ENCODE data around the gene BPIFB3.

BPIFB3 gene

DNA sequence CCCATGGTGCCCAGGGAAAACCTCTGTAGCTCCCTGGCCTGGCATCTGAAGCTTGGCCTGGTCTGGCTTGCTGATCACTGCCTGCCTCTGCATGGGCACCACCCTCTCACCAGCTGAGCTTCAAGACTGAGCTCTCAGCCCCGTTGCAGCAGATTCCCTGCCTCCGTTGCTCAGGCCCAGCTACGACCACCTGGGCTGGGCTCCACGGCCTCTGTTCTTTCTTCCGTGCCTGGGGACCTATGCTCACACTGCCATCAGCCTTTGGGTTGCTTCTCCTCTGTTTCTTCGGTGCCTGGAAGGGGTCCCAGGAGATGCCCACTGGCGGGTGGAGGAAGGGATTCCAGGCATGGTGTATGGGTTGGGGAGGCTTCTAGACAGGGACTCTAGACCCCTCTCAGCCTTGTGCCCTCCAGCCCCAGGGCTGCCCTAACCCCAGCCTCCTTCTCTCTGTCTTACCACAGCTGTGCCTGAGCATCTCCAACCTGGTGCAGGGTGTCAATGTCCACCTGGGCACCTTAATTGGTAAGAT, 37.1 kb upstream of the BPIFB3 start:
- no peak for DNase-seq

DNA sequence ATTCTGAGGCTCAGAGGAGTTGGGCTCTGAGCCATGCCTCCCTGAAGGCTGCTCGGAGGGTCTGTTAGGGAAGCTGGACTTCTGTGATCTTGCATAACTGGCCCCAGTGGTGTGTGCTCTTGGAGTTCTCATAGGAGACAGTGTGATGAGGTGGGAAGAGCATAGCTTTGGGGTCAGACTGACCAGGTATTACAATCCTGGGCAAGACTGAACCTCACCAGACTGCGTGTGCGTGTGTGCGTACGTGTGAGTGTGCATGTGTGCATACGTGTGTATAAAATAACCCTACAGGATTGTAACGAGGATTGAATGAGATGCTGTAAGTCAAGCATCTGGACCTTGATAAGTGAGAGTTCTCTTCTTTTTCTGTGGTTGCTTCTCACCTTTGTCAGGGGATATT, 36.2 kb upstream of the BPIFB3 start:
- no peak for DNase-seq

DNA sequence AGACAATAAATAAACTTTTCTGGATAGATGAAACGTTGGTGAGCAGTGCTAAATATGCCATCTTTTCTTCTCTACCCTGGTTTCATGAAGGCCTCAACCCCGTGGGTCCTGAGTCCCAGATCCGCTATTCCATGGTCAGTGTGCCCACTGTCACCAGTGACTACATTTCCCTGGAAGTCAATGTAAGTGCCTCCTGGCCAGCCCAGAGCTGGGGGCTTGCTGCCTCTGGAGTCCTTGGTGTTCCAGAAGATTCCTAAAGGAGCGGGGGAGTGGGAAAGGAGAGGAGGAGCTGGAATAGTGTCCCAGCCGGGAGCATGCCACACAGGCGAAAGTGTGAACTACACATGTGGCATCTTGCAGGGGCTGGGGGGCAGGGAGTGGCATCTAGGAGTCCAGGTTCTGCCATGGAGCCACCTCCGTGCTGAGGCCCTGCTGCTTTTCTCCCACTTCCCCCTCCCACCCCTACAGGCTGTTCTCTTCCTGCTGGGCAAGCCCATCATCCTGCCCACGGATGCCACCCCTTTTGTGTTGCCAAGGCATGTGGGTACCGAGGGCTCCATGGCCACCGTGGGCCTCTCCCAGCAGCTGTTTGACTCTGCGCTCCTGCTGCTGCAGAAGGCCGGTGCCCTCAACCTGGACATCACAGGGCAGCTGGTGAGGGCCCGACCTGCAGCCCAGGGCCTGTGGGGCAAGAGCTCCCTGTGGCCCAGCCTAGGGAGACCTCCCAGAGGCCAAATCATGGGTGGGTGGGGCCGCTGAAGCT, 35.4 kb upstream of the BPIFB3 start:
- no peak for DNase-seq

DNA sequence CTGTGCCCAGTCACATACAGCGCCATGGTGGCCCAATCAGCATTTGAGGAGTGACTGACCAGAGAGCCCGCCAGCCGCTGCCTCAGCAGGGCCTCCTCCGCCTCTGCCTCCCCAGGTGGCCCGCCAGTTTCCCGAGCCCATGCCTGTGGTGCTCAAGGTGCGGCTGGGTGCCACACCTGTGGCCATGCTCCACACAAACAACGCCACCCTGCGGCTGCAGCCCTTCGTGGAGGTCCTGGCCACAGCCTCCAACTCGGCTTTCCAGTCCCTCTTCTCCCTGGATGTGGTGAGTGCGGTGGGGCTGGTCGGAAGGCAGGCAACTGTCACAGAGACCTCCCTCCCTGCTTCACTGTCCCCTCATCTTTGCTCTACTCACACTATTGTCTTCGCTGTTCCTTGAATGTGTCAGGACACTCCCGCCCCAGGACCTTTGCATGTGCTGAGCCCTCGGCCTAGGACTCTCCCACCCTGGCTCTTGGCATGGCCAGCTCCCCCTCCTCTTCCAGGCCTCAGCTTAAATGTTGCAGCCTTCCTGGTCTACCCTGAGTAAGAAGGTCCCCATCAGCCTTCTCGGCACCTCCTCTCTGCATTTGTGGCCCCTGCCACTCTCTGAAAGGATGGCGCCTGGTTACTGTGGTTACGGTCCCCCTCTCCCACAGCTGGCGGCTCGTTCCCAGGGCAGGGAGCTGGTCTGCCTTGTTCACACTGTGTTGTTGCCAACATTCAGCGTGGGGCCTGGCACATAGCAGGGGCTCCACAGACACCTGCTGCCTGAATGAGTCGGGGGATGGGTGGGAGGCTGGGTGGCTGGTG, 34.0 kb upstream of the BPIFB3 start:
- no peak for DNase-seq

DNA sequence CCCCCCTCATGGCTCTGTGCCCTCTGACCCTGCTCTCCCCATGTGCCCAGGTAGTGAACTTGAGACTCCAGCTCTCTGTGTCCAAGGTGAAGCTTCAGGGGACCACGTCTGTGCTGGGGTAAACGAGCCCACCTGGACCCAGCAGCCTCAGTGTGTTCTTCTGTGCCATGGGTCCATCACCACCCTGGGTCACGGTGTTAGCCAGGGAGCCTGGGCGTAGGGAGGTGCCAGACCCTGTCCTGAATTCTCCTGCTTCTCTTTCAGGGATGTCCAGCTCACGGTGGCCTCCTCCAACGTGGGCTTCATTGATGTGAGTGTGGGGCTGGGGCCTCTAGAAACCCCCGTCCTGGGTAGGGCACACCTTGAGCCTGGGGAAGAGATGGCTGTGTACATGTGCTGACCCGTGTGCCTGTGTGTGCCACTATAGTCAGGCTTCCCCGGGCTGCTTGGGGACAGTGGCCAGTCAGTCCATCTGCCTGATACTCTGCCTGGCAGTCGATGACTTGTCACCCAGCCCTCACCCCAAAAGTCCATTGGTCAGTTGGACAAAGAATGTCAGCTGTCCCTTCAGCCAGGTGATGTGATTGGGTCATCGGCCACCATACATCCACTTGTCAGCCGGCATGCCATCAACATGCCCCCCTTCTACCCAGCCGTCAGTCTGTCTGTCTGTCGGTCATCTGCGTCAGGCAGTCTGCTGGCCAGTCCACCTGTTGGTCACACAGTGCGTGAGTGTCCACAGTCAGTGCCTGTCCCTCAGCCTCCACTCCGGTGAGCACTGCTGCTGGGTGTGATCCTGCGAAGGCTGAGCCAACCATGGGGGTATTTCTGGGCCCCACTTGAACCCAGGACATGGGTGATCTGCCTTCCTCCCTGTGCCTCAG, 33.2 kb upstream of the BPIFB3 start:
- DNase-seq: no peak

DNA sequence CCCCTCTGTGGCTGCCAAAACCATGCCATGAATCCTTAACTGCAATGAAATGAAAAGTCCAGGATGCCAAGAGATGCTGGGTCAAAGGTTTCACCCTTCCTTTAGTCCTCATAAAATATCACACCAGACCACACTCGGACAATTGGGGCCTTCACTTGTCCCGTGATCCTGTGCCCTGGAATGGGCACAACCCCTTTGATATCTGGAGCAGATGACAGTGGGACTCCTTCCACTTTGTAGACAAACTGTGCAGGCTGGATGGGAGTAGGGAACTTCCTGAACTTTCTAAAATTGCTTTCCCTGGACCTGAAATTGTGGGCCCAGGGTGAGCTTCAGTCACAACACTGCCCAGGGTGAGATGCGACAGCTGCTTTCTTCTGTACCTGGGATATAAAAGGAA, 31.8 kb upstream of the BPIFB3 start:
- no peak for DNase-seq

DNA sequence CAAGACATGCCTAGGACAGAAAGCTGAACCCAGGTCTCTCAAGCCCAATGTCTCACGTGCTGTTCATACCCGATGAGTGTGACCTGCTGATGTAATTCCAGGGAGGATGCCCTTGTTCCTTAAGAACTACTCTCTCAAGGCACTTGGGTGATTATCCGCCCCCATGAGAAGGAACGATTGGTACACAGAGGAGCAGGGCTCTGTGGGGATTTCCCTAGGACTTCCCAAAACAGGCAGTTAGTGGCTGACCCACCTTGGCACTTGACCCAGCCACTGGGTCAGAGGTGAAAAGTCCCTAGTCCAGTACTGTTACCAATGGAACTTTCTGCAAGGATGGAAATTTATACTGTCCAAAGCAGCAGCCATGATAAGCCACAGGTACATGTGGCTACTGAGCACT, 31.4 kb upstream of the BPIFB3 start:
- DNase-seq: no peak

DNA sequence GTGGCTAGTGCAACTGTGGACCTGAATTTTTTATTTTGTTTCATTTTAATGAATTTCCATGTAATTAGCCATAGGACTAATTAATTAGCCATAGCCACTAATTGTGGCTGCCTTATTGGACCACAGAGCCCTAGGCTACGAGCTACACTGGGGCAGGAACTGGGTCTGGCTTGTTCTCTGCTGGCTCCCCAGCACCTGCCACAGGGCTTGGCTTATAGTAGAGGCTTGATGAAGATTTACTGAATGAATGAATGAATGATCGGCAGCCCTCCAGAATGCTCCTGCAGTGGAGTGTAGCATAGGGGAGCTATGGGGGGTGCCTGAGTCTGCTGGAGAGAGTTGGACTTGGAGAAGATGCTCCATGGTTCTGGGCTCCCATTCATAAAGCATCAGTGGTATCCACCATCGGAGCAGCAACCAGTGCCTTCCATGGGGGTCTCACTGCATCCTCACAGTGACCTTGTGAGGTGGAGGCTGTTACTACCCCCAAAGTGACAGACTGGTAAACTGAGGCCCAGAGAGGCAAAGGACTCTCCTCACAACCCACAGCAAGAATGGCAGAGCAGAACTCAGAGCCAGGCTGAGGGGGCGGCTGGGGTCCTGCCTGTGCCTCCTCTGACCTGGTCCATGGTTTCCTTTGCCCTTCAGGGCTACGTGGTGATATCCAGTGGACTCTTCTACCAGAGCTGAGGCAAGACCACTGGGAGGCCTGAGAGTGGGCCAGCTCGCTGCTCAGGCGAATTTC, 30.8 kb upstream of the BPIFB3 start:
- DNase-seq: no peak

DNA sequence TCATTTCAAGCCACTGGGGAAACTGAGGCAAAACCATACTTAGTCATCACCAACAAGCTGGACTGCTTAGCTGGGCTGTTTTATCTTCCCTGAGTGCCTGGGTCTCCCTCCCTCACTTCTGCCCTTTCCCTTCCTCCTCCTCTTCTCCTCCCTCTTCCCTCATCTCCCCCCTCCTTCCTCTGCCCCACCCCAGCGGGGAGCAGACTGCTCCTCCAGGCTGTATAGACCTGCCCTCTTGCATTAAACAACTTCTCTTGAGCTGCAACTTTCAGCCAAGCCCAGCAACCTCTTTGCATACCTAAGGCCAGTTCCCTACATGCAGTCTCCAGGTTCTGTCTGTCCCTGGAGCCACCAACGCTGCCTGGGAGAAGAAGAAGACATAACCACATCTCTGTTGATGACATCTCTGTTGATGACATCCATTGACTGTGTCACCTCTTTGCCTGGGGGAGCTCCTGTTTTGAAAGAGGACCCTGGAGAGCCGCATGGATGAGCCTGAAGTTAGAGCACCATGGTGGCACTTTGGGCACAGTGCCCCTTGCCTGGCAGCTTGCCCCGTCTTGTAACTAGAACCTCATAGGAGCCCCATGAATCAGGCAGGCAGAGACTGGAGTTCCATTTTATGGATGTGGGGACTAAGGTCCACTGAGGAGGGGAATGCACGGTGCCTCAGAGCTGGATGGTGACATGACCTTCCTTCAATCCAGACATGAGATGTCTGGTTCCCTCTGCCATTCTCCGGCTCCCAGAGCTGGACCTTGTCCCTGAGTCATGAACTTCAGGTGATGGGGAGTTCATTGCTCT, 30.1 kb upstream of the BPIFB3 start:
- no peak for DNase-seq

DNA sequence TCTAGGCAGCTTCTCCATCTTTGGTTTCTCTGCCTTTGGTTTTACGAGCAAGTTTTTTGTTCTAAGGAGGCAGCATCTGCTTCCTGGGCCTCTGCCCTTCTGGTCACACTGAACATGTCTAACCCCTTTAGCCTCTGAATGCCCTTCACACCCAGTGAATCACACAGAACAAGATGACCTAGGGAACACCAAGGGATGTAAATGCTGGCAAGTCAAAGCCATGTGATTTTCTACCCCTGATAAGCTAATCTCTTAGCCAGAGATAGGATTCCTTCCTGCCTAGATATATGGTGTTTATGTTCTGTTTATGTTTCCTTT, 29.5 kb upstream of the BPIFB3 start:
- DNase-seq: no peak

DNA sequence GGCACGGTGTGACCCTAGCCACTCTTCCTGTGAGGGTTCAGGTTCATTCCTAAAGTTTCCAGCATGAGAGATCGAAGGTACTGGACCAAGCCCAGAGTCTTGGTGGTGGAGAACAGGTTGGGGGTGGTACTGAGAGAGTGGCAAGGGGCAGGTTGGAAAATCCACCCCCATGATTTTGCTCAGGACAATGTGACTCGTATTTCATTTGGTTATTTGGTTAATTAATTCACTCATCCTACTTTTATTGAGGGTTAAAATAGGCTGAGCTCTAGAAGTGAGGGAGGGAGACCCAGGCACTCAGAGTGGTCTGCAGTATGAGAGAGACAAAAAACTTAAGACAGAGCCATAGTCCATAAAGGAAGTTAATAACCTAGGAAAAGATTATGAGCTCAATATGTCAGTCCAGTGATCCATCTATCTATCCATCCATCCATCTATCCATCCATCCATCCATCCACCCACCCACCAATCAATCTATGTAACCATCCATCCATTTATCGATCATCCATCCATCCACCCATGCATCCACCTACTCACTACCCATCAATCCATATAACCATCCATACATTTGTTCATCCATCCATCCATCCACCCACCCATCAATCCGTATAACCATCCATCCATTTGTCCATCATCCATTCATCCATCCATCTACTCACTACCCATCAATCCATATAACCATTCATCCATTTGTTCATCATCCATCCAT, 28.9 kb upstream of the BPIFB3 start:
- DNase-seq: no peak

DNA sequence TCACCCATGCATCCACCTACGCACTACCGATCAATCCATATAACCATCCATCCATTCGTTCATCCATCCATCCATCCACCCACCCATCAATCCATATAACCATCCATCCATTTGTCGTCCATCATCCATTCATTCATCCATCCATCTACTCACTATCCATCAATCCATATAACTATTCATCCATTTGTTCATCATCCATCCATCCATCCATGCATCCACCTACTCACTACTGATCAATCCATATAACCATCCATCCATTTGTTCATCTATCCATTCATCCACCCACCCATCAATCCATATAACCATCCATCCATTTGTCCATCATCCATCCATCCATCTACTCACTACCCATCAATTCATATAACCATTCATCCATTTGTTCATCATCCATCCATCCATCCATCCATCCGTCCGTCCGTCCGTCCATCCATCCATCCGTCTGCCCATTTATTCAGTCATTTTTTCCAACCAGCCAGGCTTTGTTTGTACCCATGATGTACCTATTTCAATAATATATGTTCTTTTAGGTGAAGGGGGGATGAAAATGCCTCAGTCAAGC, 28.3 kb upstream of the BPIFB3 start:
- no peak for DNase-seq

DNA sequence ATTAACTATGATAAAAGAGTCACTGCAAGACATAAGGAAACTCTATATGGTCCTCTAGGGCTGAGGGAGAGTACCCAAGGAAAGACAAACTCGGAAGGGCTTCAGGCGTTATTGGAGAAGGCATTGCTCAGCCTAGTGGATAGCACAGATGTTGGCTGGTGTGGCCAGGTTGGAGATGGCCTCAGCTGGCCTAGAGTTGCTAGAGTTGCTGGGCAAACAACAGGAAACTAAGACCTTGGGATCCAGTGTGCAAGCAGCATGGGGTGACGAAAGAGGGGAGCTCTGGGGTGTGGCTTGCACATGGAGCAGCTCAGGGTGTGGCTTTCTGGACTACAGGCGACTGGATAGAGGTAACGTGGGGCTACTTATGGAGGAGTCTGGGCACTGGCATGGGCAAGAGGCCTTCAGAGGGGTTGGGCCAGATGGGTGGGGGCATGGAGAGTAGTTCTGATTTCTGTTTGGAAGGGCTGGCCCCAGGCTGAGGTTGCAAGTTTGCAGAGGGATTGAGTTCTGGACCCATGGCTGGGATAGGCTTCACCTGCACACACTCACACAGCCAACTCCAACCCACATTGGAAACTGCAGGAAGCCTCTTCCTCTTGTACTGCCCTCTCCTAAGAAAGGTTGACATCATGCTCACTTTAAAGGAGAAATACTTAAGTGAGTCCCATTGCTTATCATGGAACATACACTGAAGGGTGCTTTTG, 27.5 kb upstream of the BPIFB3 start:
- DNase-seq: no peak

DNA sequence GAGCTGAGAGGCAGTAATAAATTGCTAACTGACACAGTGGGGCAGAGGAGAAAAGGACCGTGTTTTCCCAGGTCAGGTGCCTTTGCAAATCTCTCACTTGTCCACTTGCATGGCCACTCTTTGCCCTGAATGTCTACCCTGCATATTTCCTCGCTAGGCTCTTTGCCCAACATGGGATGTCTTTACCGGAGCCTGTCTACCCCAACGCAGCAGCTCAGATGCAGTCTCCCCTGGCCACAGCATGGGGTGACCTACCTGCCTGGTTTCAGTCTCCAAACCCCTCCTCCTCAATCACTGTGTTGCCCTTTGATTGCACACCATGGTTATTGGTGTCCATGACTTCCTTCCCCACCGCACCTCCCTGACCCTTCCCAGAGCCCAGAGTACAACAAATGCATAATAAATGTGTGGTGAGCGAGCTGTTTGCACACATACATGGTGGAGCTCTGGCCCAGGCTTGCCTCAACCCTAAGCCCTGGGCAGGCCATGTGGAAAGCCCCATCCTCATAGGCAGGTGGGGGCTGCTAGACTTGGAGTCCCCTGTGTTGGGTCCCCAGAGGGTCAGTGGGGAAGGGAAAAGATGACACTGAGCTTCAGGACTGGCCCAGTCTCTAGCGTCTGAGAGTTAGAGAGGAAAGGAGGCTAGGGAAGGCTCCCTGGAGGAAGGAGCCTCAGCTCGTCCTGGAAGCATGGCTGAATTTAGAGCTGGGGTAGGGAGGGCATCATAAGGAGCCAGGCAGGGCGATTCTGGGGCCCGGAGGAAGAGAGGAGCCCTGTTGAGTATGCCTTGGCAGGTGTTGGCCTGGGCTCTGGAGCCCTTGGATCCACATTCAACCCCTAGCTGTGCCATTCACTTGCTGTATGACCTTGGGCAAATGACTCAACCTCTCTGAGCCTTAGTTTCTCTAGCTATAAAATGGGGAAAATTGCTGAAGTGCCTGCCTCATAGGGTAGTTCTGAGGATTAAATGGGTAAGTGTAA, 26.6 kb upstream of the BPIFB3 start:
- DNase-seq: no peak

DNA sequence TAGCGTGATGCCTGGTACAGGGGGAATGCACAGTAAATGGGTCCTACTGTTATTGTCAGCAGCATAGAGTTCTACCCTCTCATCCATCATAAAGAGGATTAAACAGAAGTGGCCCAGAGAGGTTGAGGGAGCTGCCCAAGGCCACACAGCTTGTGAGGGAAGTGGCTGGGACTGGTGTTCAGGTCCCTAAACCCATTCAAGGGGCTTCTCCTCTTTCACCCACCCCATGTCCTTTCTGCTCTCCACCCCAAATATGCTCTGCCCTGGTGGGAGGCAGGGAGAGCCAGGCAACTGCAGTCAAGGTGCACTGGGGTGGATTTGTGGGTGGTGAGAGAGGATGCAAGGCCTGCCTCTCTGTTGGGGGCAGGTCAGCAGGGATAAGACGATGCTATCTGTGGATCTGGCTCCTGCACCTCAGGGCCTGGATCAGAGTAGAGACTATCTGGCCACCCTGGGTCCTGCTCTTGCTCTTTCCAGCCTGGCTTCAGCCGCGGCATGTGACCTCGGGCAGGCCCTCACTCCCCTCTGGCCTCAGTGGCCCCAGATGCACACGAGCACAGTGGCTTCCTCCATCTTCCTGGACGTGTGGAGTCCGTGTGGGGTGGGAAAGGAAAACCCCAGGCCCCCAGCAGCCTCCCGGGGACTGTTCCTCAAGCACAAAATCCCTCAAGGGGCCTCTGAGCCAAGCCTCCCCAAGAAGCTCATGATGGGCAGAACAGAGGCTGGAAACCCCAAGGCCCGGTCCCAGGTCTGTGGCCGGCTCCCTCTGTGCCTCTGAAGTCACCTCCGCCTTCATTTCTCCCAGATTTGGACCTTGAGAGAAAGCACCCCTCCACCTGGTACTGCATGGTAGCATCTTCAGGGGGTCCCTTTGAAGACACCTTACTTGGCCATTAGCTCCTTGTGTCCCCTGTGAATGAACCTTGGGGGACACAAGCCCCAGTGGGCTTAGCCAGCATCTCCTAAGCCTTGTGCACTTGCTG, 25.6 kb upstream of the BPIFB3 start:
- no peak for DNase-seq

DNA sequence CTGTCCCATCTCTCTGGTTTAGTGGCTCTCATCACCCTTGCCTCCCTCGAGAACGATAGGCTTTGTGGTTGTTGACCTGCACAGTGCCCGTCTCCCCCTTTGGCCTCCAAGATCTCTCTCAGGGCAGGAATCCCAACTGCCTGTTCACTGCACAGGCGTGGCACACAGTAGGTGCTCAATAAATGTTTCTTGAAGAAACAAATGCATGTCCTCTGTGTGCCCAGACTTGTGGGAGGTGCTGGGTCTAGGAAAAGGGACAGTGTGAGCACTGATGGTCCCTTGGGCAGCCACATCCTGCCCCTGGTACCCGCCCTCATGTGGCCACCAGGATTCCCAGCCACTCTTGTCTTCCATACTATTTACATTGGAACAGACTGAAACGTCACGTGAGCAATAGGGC, 24.8 kb upstream of the BPIFB3 start:
- DNase-seq: no peak

DNA sequence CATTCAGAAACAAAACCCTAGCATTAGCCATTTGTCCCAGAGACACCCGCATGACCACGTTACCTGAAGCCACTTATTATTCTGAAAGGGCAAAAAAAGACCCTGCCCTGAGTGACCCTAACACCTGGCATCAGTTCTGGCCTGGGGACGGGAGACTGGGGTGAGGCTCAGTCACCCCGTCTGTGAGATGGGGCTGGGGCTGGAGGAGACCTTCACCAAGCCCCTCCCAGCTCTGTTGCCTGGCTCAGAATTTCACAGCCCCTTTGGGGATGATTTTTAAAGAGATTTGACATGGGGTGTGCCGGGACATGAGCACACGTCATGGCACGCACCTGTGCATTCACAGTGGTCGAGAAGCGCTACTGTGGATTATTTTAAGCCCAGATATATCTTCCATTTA, 23.6 kb upstream of the BPIFB3 start:
- no peak for DNase-seq

DNA sequence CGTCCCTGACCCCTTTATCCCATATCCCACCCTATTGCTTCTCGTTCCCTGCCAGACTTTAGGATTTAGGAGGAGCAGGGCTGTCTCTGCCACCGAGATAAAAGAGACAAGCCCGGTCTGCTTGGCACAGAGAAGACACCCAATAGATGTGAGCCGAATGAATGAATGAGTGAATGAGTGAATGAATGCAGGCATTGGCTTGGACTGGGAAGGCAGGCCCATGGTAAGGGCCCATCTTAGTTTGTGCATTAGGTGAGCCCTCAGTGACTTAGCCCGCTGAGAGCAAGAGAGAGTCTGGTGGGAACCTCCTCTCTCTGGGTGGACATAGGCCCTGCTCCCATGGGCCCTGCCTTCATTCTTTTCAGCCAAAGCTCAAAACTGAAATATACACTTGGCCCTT, 23.1 kb upstream of the BPIFB3 start:
- DNase-seq: no peak
